HEK293 (cell line): Measurements from ENCODE around the gene ACTL6B.
A peak's percentile ranks its signal among the peaks of the same experiment; 100 is the strongest.

ENCODE experiments used
- CTCF ChIA-PET: fragments of 350-600 bp; formaldehyde crosslinking; extraction: SDS; loops from one replicate; lab custom pipeline; 2021; ENCODE audit warnings: antibody characterized with exemption; lab: Yijun Ruan, JAX
- POLR2A ChIA-PET: fragments of 300-600 bp; formaldehyde crosslinking; extraction: SDS; loops from one replicate; lab custom pipeline; 2020; ENCODE audit warnings: antibody characterized with exemption, inconsistent platforms; lab: Yijun Ruan, JAX
- H3K27ac ChIP-seq: fragments of 200-500 bp; sonication (Bioruptor generic); 2 replicates; pipeline ENCODE4 v1.5.1; 2014; ENCODE audit warnings: low read depth, low read length, control low read depth, inconsistent platforms; ENCODE audit errors: extremely low read depth
- H3K36me3 ChIP-seq, 2 experiments: fragments of 200-500 bp in 1 of 2; sonication (Bioruptor generic) in 1 of 2; 1 replicate in 1 of 2; 2 replicates in 1 of 2; pipeline ENCODE4 v1.5.1; 2014 to 2017; ENCODE audit warnings: inconsistent platforms in 2 of 2, low read length in 2 of 2; ENCODE audit not compliant: control insufficient read depth in 2 of 2, insufficient read depth in 1 of 2
- H3K4me1 ChIP-seq: fragments of 200-500 bp; sonication (Bioruptor generic); 2 replicates; pipeline ENCODE4 v1.5.1; 2014; ENCODE audit warnings: mild to moderate bottlenecking, low read length, inconsistent platforms; ENCODE audit not compliant: control insufficient read depth, insufficient read depth
- H3K4me3 ChIP-seq: 2 replicates; pipeline ENCODE4 v1.5.1; 2011; ENCODE audit warnings: low read depth, mild to moderate bottlenecking, control low read depth, low read length, moderate library complexity
- H3K9me3 ChIP-seq: fragments of 200-500 bp; sonication (Bioruptor generic); 2 replicates; pipeline ENCODE4 v1.5.1; 2014; ENCODE audit warnings: low read depth, low read length, inconsistent platforms; ENCODE audit not compliant: control insufficient read depth, insufficient read depth
- BCL11A ChIP-seq: fragments of 450-650 bp; formaldehyde crosslinking; IDR thresholded peaks from 2 replicates; pipeline ENCODE4 v1.5.1; 2016; ENCODE audit warnings: low read depth, missing biosample characterization, missing genetic modification characterization
- BCL6B ChIP-seq: fragments of 450-650 bp; formaldehyde crosslinking; IDR thresholded peaks from 2 replicates; pipeline ENCODE4 v1.5.1; 2017; ENCODE audit warnings: missing biosample characterization, missing genetic modification characterization
- GLIS1 ChIP-seq: fragments of 450-650 bp; formaldehyde crosslinking; IDR thresholded peaks from 2 replicates; pipeline ENCODE4 v1.5.1; 2016; ENCODE audit warnings: missing biosample characterization, missing genetic modification characterization
- IKZF3 ChIP-seq: fragments of 450-650 bp; IDR thresholded peaks from 2 replicates; pipeline ENCODE4 v1.5.0; 2018; ENCODE audit warnings: missing biosample characterization, mild to moderate bottlenecking, missing genetic modification characterization, moderate library complexity
- INSM2 ChIP-seq: fragments of 450-650 bp; formaldehyde crosslinking; IDR thresholded peaks from 2 replicates; pipeline ENCODE4 v1.5.1; 2016; ENCODE audit warnings: missing biosample characterization, missing genetic modification characterization
- MEIS1 ChIP-seq: sonication (generic); formaldehyde crosslinking; IDR thresholded peaks from 2 replicates; pipeline ENCODE4 v1.8.1; 2022; ENCODE audit warnings: missing genetic modification reagents, mild to moderate bottlenecking, borderline replicate concordance
- PRDM10 ChIP-seq: fragments of 450-650 bp; formaldehyde crosslinking; IDR thresholded peaks from 2 replicates; pipeline ENCODE4 v1.5.1; 2016; ENCODE audit warnings: missing biosample characterization, missing genetic modification characterization
- PRDM4 ChIP-seq: fragments of 450-650 bp; formaldehyde crosslinking; IDR thresholded peaks from 2 replicates; pipeline ENCODE4 v1.5.1; 2017; ENCODE audit warnings: missing biosample characterization, missing genetic modification characterization
- SALL2 ChIP-seq: fragments of 450-650 bp; formaldehyde crosslinking; IDR thresholded peaks from 2 replicates; pipeline ENCODE4 v1.5.0; 2017; ENCODE audit warnings: missing biosample characterization, mild to moderate bottlenecking, missing genetic modification characterization, borderline replicate concordance
- ZBTB10 ChIP-seq: fragments of 450-650 bp; formaldehyde crosslinking; IDR thresholded peaks from 2 replicates; pipeline ENCODE4 v1.5.1; 2016; ENCODE audit warnings: missing biosample characterization, missing genetic modification characterization
- ZBTB17 ChIP-seq: fragments of 450-650 bp; formaldehyde crosslinking; IDR thresholded peaks from 2 replicates; pipeline ENCODE4 v1.5.1; 2016; ENCODE audit warnings: missing biosample characterization, missing genetic modification characterization
- ZBTB20 ChIP-seq: fragments of 450-650 bp; formaldehyde crosslinking; IDR thresholded peaks from 2 replicates; pipeline ENCODE4 v1.5.1; 2016; ENCODE audit warnings: missing biosample characterization, missing genetic modification characterization
- ZBTB21 ChIP-seq: fragments of 450-650 bp; formaldehyde crosslinking; IDR thresholded peaks from 2 replicates; pipeline ENCODE4 v1.5.1; 2017; ENCODE audit warnings: missing biosample characterization, missing genetic modification characterization
- ZFHX2 ChIP-seq: fragments of 450-650 bp; formaldehyde crosslinking; conservative IDR thresholded peaks from 2 replicates; pipeline ENCODE4 v1.5.1; 2016; ENCODE audit warnings: missing biosample characterization, missing genetic modification characterization
- ZNF10 ChIP-seq: fragments of 450-650 bp; formaldehyde crosslinking; IDR thresholded peaks from 2 replicates; pipeline ENCODE4 v1.5.1; 2017; ENCODE audit warnings: missing biosample characterization, missing genetic modification characterization
- ZNF121 ChIP-seq: fragments of 450-650 bp; formaldehyde crosslinking; IDR thresholded peaks from 2 replicates; pipeline ENCODE4 v1.5.1; 2016; ENCODE audit warnings: missing biosample characterization, missing genetic modification characterization
- ZNF174 ChIP-seq: fragments of 450-650 bp; formaldehyde crosslinking; IDR thresholded peaks from 2 replicates; pipeline ENCODE4 v1.5.0; 2017; ENCODE audit warnings: missing biosample characterization, mild to moderate bottlenecking, missing genetic modification characterization
- ZNF2 ChIP-seq: fragments of 450-650 bp; formaldehyde crosslinking; IDR thresholded peaks from 2 replicates; pipeline ENCODE4 v1.5.1; 2016; ENCODE audit warnings: missing biosample characterization, missing genetic modification characterization
- ZNF600 ChIP-seq: fragments of 450-650 bp; formaldehyde crosslinking; IDR thresholded peaks from 2 replicates; pipeline ENCODE4 v1.5.1; 2016; ENCODE audit warnings: missing biosample characterization, missing genetic modification characterization
- ZNF629 ChIP-seq: fragments of 450-650 bp; formaldehyde crosslinking; IDR thresholded peaks from 2 replicates; pipeline ENCODE4 v1.5.1; 2017; ENCODE audit warnings: missing biosample characterization, missing genetic modification characterization
- ZSCAN5A ChIP-seq: fragments of 450-650 bp; formaldehyde crosslinking; IDR thresholded peaks from 2 replicates; pipeline ENCODE4 v1.5.1; 2016; ENCODE audit warnings: missing biosample characterization, missing genetic modification characterization

Gene ACTL6B

GRCh38 chr7:100655908-100656674 lies at the start of gene ACTL6B (continued):
- TF ChIP-seq PRDM10 (tag by site-specific recombination) (no peak), ZBTB21 (tag by site-specific recombination) (no peak), ZNF10 (tag by site-specific recombination) (no peak), ZBTB17 (tag by site-specific recombination) (0 out of 2 replicates have a peak, but pooled peaks have one; percentile 35), ZBTB20 (peak; percentile 31; the same call in 1 of the 2 replicates), BCL6B (tag by site-specific recombination) (no peak), ZFHX2 (tag by site-specific recombination) (peak; percentile 97), ZNF629 (no peak; the same call in 1 of the 2 replicates)

- Histone ChIP-seq H3K4me1 (no peaks in the 10 kb centered on the region), H3K9me3 (no peaks in the 10 kb centered on the region), H3K36me3 (peaks cover 12 to 15% of the 10 kb centered on the region in 2 experiments; a peak in 2 of 3 replicates), H3K4me3 (peak overlapping the region; percentile 71), H3K27ac (peak overlapping the region; percentile 87)
- CTCF ChIA-PET: interaction anchor here (0.5 to 6.8 kb wide), 38 partner anchors 9 to 581 kb away, joined by 3 to 100 read pairs (median 4); partner anchors contain the start of genes EPO, FBXO24, GNB2 and LRCH4
- POLR2A ChIA-PET: interaction anchor here (0.7 to 2.6 kb wide), 39 partner anchors 9 to 732 kb away, joined by 3 to 35 read pairs (median 7); partner anchors contain the start of genes EPHB4, FBXO24, GIGYF1 and GNB2
- no peak; the same call in 1 of the 2 replicates for TF ChIP-seq ZNF600 (tag by site-specific recombination)
- TF ChIP-seq IKZF3 (tag by site-specific recombination): no peak
- TF ChIP-seq ZNF174 (tag by site-specific recombination): no peak
- TF ChIP-seq PRDM4 (tag by site-specific recombination): 0 out of 2 replicates have a peak, but pooled peaks have one; percentile 37
- TF ChIP-seq INSM2 (tag by site-specific recombination): 0 out of 2 replicates have a peak, but pooled peaks have one; percentile 32
- TF ChIP-seq ZSCAN5A (tag by site-specific recombination): peak; percentile 80; the same call in 1 of the 2 replicates
- 0 out of 2 replicates have a peak, but pooled peaks have one; percentile 16 for TF ChIP-seq ZNF121 (tag by site-specific recombination)
- peak; percentile 95 for TF ChIP-seq ZFHX2 (tag by site-specific recombination)
- TF ChIP-seq GLIS1 (tag by site-specific recombination): 0 out of 2 replicates have a peak, but pooled peaks have one; percentile 30
- peak; percentile 96 for TF ChIP-seq ZBTB10 (tag by site-specific recombination)
- TF ChIP-seq SALL2: no peak
- peak; percentile 79; the same call in 1 of the 2 replicates for TF ChIP-seq BCL11A
- no peak for TF ChIP-seq MEIS1 (CRISPR knock-in tag)
- peak; percentile 89; the same call in 1 of the 2 replicates for TF ChIP-seq ZNF2 (tag by site-specific recombination)
Measured at GRCh38 chr7:100705320-100705752, 49.1 kb upstream of the ACTL6B start.
